ENCODE results near the gene EGFR.

Gene EGFR

GRCh38 chr7:55179931-55180682, 161.3 kb downstream of the EGFR start:
- Histone ChIP-seq H3K27ac (ENCODE audit: low read length) (no peak overlapping the region), H3K9me3 (ENCODE audit: insufficient read depth, low read length) (no peaks in the 10 kb centered on the region), H3K4me3 (ENCODE audit: low read length) (no peak overlapping the region), H3K9ac (ENCODE audit: low read length) (no peak overlapping the region), H3K4me2 (ENCODE audit: low read length) (no peak overlapping the region), H3K27me3 (ENCODE audit: low read depth, low read length) (no peaks in the 10 kb centered on the region), H4K20me1 (ENCODE audit: insufficient read depth, low read length) (no peaks in the 10 kb centered on the region), H3K79me2 (ENCODE audit: low read length) (no peaks in the 10 kb centered on the region), H2AFZ (ENCODE audit: low read depth, low read length) (no peak overlapping the region), H3K4me1 (ENCODE audit: low read length) (peaks cover 14% of the 10 kb centered on the region; the same call in 1 of the 2 replicates), H3K36me3 (replicated peaks; ENCODE audit: low read depth, low read length) (no peaks in the 10 kb centered on the region)
- TF ChIP-seq EZH2phosphoT487 (IDR thresholded peaks at IDR 0.05; ENCODE audit: low read depth), result no peak
- TF ChIP-seq CTCF (IDR thresholded peaks at IDR 0.05; ENCODE audit: low read depth, low read length), result no peak

- H3K4me2 ChIP-seq (ENCODE audit: low read length), result no peak overlapping the region
- no peak for TF ChIP-seq CTCF (IDR thresholded peaks at IDR 0.05; ENCODE audit: low read depth, low read length)
- TF ChIP-seq EZH2phosphoT487 (IDR thresholded peaks at IDR 0.05; ENCODE audit: low read depth), result no peak
- no peak overlapping the region for H2AFZ ChIP-seq (ENCODE audit: low read depth, low read length)
- H3K9me3 ChIP-seq (ENCODE audit: insufficient read depth, low read length), result no peaks in the 10 kb centered on the region
- peaks cover 14% of the 10 kb centered on the region; the same call in 1 of the 2 replicates for H3K4me1 ChIP-seq (ENCODE audit: low read length)
- H3K36me3 ChIP-seq (replicated peaks; ENCODE audit: low read depth, low read length), result no peaks in the 10 kb centered on the region
- H3K27ac ChIP-seq (ENCODE audit: low read length), result no peak overlapping the region
- H3K79me2 ChIP-seq (ENCODE audit: low read length), result no peaks in the 10 kb centered on the region
- H3K27me3 ChIP-seq (ENCODE audit: low read depth, low read length), result no peaks in the 10 kb centered on the region
- H3K9ac ChIP-seq (ENCODE audit: low read length), result no peak overlapping the region
- no peaks in the 10 kb centered on the region for H4K20me1 ChIP-seq (ENCODE audit: insufficient read depth, low read length)
- no peak overlapping the region for H3K4me3 ChIP-seq (ENCODE audit: low read length)
These were observed 162.2 kb downstream of the EGFR start for GRCh38 chr7:55180963-55181542.

- H3K36me3 ChIP-seq (replicated peaks; ENCODE audit: low read depth, low read length), result no peaks in the 10 kb centered on the region
- no peak overlapping the region for H2AFZ ChIP-seq (ENCODE audit: low read depth, low read length)
- no peaks in the 10 kb centered on the region for H3K27me3 ChIP-seq (ENCODE audit: low read depth, low read length)
- H3K27ac ChIP-seq (ENCODE audit: low read length), result no peak overlapping the region
- no peak overlapping the region for H3K4me2 ChIP-seq (ENCODE audit: low read length)
- no peaks in the 10 kb centered on the region for H4K20me1 ChIP-seq (ENCODE audit: insufficient read depth, low read length)
- TF ChIP-seq CTCF (IDR thresholded peaks at IDR 0.05; ENCODE audit: low read depth, low read length) (no peak), EZH2phosphoT487 (IDR thresholded peaks at IDR 0.05; ENCODE audit: low read depth) (no peak)
- H3K79me2 ChIP-seq (ENCODE audit: low read length), result no peaks in the 10 kb centered on the region
- peaks cover 14% of the 10 kb centered on the region; the same call in 1 of the 2 replicates for H3K4me1 ChIP-seq (ENCODE audit: low read length)
- H3K4me3 ChIP-seq (ENCODE audit: low read length), result no peak overlapping the region
- H3K9me3 ChIP-seq (ENCODE audit: insufficient read depth, low read length), result no peaks in the 10 kb centered on the region
- H3K9ac ChIP-seq (ENCODE audit: low read length), result no peak overlapping the region
These were observed 162.9 kb downstream of the EGFR start for GRCh38 chr7:55181762-55182161.

GRCh38 chr7:55183897-55184296, 165.1 kb downstream of the EGFR start:
- Histone ChIP-seq H3K27ac (ENCODE audit: low read length) (no peak overlapping the region), H3K36me3 (replicated peaks; ENCODE audit: low read depth, low read length) (no peaks in the 10 kb centered on the region), H3K27me3 (ENCODE audit: low read depth, low read length) (no peaks in the 10 kb centered on the region), H3K9ac (ENCODE audit: low read length) (no peak overlapping the region), H3K9me3 (ENCODE audit: insufficient read depth, low read length) (no peaks in the 10 kb centered on the region), H2AFZ (ENCODE audit: low read depth, low read length) (no peak overlapping the region), H3K79me2 (ENCODE audit: low read length) (no peaks in the 10 kb centered on the region), H4K20me1 (ENCODE audit: insufficient read depth, low read length) (no peaks in the 10 kb centered on the region), H3K4me3 (ENCODE audit: low read length) (no peak overlapping the region), H3K4me1 (ENCODE audit: low read length) (peaks cover 14% of the 10 kb centered on the region; the same call in 1 of the 2 replicates), H3K4me2 (ENCODE audit: low read length) (no peak overlapping the region)
- TF ChIP-seq EZH2phosphoT487 (IDR thresholded peaks at IDR 0.05; ENCODE audit: low read depth) (no peak), CTCF (IDR thresholded peaks at IDR 0.05; ENCODE audit: low read depth, low read length) (no peak)
